ENCODE measurements around the gene INTS1.

Gene INTS1

GRCh38 chr7:1503390-1503789 lies 799 bp downstream of the INTS1 start:
- no peak for DNase-seq (ENCODE audit: low read depth)

GRCh38 chr7:1502845-1503244 lies 1.3 kb downstream of the INTS1 start:
- no peak for DNase-seq (ENCODE audit: low read depth)

- no peak for DNase-seq (ENCODE audit: low read depth)
Observed at GRCh38 chr7:1501487-1502270, 2.5 kb downstream of the INTS1 start.

GRCh38 chr7:1500064-1500807 lies 4.0 kb downstream of the INTS1 start:
- no peak for DNase-seq (ENCODE audit: low read depth)

- DNase-seq (ENCODE audit: low read depth): no peak
Observed at GRCh38 chr7:1499367-1500029, 4.7 kb downstream of the INTS1 start.

- DNase-seq (ENCODE audit: low read depth): no peak
Observed at GRCh38 chr7:1498370-1499305, 5.6 kb downstream of the INTS1 start.

GRCh38 chr7:1497293-1497927 lies 6.8 kb downstream of the INTS1 start:
- DNase-seq (ENCODE audit: low read depth): no peak

- DNase-seq (ENCODE audit: low read depth): no peak
Observed at GRCh38 chr7:1496531-1497292, 7.5 kb downstream of the INTS1 start.

- no peak for DNase-seq (ENCODE audit: low read depth)
Observed at GRCh38 chr7:1495564-1496242, 8.5 kb downstream of the INTS1 start.

GRCh38 chr7:1494866-1495563 lies 9.2 kb downstream of the INTS1 start:
- no peak for DNase-seq (ENCODE audit: low read depth)

- DNase-seq (ENCODE audit: low read depth): no peak
Observed at GRCh38 chr7:1494447-1494846, 9.7 kb downstream of the INTS1 start.

- no peak for DNase-seq (ENCODE audit: low read depth)
Observed at GRCh38 chr7:1493571-1493970, 10.6 kb downstream of the INTS1 start.

- DNase-seq (ENCODE audit: low read depth): no peak
Observed at GRCh38 chr7:1493129-1493528, 11.1 kb downstream of the INTS1 start.

GRCh38 chr7:1492640-1493039 lies 11.5 kb downstream of the INTS1 start:
- DNase-seq (ENCODE audit: low read depth): no peak

- no peak for DNase-seq (ENCODE audit: low read depth)
Observed at GRCh38 chr7:1492221-1492620, 12.0 kb downstream of the INTS1 start.

GRCh38 chr7:1490837-1491236 lies 13.4 kb downstream of the INTS1 start:
- DNase-seq (ENCODE audit: low read depth): no peak

- DNase-seq (ENCODE audit: low read depth): no peak
Observed at GRCh38 chr7:1489336-1489735, 14.9 kb downstream of the INTS1 start.

GRCh38 chr7:1488016-1488415 lies 16.2 kb downstream of the INTS1 start:
- DNase-seq (ENCODE audit: low read depth): no peak

GRCh38 chr7:1487466-1487865 lies 16.7 kb downstream of the INTS1 start:
- DNase-seq (ENCODE audit: low read depth): no peak

All from iris pigment epithelial cell (primary cell).